Hindlimb muscle (tissue), 1 donor: ENCODE measurements around the gene PNPLA2. TPM values are rescaled to one million over a fixed set of nuclear protein-coding genes. Genes with fewer than 3 reads are reported as not detected.

Experiments
- DNase-seq: peaks from one replicate; pipeline ENCODE4 v3.0.0-alpha.2; 2013
- polyA plus RNA-seq: library from polyadenylated mRNA; unstranded; fragments of 120-200 nt; gene quantifications from one replicate; pipeline ENCODE4 v1.2.1, GENCODE V29; 2013; ENCODE audit not compliant: insufficient read length

PNPLA2 gene
- 47.9 TPM for polyA plus RNA-seq

GRCh38 chr11:818396-819128 lies at the start of gene PNPLA2:
Gene PNPLA2 (plus strand): TSS chr11:818914. CDS start chr11:819719, 805 bp downstream.
- no peak for DNase-seq

GRCh38 chr11:769887-770641 lies 48.6 kb upstream of the PNPLA2 start:
- DNase-seq: no peak

GRCh38 chr11:770642-771616 lies 47.8 kb upstream of the PNPLA2 start:
- no peak for DNase-seq

GRCh38 chr11:771617-772204 lies 47.0 kb upstream of the PNPLA2 start:
- DNase-seq: no peak

- DNase-seq: no peak
These were observed 46.0 kb upstream of the PNPLA2 start for GRCh38 chr11:772429-773390.

- no peak for DNase-seq
These were observed 45.3 kb upstream of the PNPLA2 start for GRCh38 chr11:773425-773824.

GRCh38 chr11:773830-774229 lies 44.9 kb upstream of the PNPLA2 start:
- no peak for DNase-seq

GRCh38 chr11:774873-775592 lies 43.7 kb upstream of the PNPLA2 start:
- DNase-seq: no peak

GRCh38 chr11:776263-776560 lies 42.5 kb upstream of the PNPLA2 start:
- no peak for DNase-seq

GRCh38 chr11:776561-777287 lies 42.0 kb upstream of the PNPLA2 start:
- DNase-seq: no peak

- DNase-seq: peak; percentile 95
These were observed 41.1 kb upstream of the PNPLA2 start, which contains the start of gene GATD1 for GRCh38 chr11:777288-778255. Gene GATD1 (minus strand): TSS chr11:777487. CDS start chr11:777462, 25 bp downstream.

- DNase-seq: no peak
These were observed 39.4 kb upstream of the PNPLA2 start for GRCh38 chr11:778976-779954.

- DNase-seq: no peak
These were observed 38.7 kb upstream of the PNPLA2 start for GRCh38 chr11:779955-780532.

GRCh38 chr11:782264-783174 lies 36.2 kb upstream of the PNPLA2 start:
- DNase-seq: no peak

- peak; percentile 73 for DNase-seq
These were observed 35.1 kb upstream of the PNPLA2 start for GRCh38 chr11:783581-784015.
